ENCODE results near the gene KIF5C.

Gene KIF5C

DNA sequence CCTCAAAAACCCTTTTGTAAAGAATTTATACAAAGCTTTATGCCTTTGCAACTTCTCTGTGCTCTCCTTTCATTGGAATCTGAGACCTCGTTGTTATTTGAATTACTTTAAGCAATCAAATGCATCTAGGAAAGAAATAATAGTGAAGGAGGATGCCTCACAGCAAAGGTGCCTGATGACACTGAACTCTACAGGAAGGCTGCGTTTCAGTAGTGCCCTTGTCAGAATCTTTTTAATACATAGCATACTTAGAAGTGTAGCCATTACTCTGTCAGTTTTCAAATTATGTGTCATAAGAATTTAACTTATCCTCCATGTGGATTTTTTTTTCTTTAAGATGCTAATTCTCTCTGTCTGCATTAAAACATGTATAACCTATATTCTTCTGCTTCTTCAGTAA, 153.9 kb downstream of the KIF5C start:
- Mint-ChIP-seq H3K9me3 (ENCODE audit: low read depth) (no peaks in the 10 kb centered on the region), H3K27ac (no peak overlapping the region), H3K27me3 (peaks cover 9% of the 10 kb centered on the region), H3K4me1 (ENCODE audit: low read depth) (peaks cover 3% of the 10 kb centered on the region), H3K4me3 (no peak overlapping the region), H3K36me3 (no peaks in the 10 kb centered on the region)

DNA sequence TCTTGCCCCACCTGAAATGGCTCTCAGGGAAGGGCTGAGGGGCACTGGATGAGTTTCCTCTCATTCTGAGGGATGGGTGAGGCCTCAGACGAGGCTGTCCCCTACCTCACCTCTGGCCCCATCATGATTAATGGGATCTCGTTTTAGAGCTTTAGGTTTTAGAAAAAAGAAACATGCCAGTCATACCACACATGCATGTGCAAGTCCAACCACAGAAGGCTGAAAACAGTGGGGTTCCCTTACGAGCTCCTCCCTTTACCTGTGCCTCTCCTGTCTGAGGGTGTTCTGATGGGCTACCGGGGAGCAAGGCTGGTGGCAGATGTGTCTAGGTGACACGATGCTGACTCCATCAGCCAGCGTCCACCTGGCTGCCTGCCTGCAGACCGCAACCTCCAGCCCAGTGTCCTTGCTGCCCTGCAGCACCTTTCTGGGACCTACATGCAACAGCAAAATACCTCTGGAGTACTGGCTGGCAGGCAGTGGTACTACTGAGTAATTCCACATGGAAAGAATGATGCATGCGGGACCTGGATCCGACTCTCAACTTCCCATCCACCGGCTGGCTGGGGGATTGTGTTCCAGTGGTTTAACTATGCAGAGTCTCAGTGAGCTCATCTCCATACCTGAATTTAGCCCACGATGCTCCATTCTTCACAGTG, 154.4 kb downstream of the KIF5C start:
- no peak overlapping the region for H3K27ac Mint-ChIP-seq
- H3K4me1 Mint-ChIP-seq (ENCODE audit: low read depth) = peaks cover 3% of the 10 kb centered on the region
- no peaks in the 10 kb centered on the region for H3K9me3 Mint-ChIP-seq (ENCODE audit: low read depth)
- peaks cover 12% of the 10 kb centered on the region for H3K27me3 Mint-ChIP-seq
- no peak overlapping the region for H3K4me3 Mint-ChIP-seq
- H3K36me3 Mint-ChIP-seq = no peaks in the 10 kb centered on the region

DNA sequence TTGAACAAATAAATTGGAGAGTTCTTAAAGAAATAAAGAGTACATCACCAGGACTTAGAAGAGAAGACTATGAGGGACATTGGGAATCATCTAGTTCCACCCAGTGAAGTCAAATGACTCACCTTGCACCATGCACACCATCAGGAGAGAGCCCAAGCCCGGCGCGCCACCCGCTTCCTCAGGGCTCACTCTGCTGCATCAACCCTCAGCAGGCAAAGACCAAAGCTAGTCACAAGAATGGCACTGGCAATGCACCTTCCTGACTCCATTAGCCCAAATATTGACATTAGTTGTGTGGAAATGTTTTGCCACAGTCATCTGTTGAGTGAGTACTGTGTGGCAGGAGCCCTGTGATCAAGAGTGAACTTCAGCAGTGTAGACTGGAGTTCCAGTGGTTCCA, 156.4 kb downstream of the KIF5C start:
- H3K9me3 Mint-ChIP-seq (ENCODE audit: low read depth) = no peaks in the 10 kb centered on the region
- peaks cover 3% of the 10 kb centered on the region for H3K4me1 Mint-ChIP-seq (ENCODE audit: low read depth)
- H3K36me3 Mint-ChIP-seq = no peaks in the 10 kb centered on the region
- H3K27ac Mint-ChIP-seq = no peak overlapping the region
- peaks cover 12% of the 10 kb centered on the region for H3K27me3 Mint-ChIP-seq
- H3K4me3 Mint-ChIP-seq = no peak overlapping the region

DNA sequence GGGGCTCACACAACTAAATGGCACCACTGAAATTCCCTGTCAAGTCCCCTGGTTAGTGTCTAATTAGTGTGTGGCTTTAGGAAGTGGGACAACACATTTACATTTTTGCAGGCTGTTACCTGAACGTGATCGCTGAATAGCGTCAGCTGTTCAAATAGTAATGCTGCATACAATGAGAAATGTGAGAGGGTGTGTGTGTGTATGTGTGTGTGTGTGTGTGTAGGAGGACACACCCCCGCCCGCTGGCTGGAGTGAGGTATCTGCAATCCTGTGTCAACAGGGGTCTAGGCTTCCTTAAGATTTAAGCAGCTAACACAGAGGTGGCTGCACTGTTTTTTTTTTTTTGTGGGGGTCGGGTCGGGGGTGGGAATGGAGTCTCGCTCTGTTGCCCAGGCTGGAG, 158.7 kb downstream of the KIF5C start:
- H3K27ac Mint-ChIP-seq = no peak overlapping the region
- H3K36me3 Mint-ChIP-seq = no peaks in the 10 kb centered on the region
- peaks cover 19% of the 10 kb centered on the region for H3K27me3 Mint-ChIP-seq
- peaks cover 4% of the 10 kb centered on the region for H3K4me1 Mint-ChIP-seq (ENCODE audit: low read depth)
- no peak overlapping the region for H3K4me3 Mint-ChIP-seq
- no peaks in the 10 kb centered on the region for H3K9me3 Mint-ChIP-seq (ENCODE audit: low read depth)

DNA sequence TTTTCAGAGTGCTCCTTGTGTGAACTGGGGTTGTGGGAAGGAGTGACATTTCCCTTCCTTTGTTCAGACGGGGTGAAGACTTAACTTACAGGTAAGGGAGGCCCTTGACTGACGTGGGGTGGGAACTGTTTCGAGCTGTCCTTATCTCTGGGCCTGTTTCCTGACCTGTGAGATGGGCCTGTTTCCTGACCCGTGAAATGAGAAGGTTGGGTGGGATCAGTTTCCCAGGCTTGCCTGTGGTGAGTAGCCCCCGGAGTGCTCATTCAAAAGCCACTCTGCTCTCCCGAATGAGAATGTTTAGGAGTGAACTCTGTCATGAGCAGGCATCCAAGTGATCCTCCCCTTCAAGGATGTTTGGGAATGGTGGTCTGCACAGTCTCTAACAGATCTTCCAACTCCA, 159.4 kb downstream of the KIF5C start:
- H3K4me1 Mint-ChIP-seq (ENCODE audit: low read depth) = peaks cover 4% of the 10 kb centered on the region
- H3K36me3 Mint-ChIP-seq = no peaks in the 10 kb centered on the region
- no peak overlapping the region for H3K27ac Mint-ChIP-seq
- no peaks in the 10 kb centered on the region for H3K9me3 Mint-ChIP-seq (ENCODE audit: low read depth)
- peaks cover 18% of the 10 kb centered on the region for H3K27me3 Mint-ChIP-seq
- H3K4me3 Mint-ChIP-seq = no peak overlapping the region

DNA sequence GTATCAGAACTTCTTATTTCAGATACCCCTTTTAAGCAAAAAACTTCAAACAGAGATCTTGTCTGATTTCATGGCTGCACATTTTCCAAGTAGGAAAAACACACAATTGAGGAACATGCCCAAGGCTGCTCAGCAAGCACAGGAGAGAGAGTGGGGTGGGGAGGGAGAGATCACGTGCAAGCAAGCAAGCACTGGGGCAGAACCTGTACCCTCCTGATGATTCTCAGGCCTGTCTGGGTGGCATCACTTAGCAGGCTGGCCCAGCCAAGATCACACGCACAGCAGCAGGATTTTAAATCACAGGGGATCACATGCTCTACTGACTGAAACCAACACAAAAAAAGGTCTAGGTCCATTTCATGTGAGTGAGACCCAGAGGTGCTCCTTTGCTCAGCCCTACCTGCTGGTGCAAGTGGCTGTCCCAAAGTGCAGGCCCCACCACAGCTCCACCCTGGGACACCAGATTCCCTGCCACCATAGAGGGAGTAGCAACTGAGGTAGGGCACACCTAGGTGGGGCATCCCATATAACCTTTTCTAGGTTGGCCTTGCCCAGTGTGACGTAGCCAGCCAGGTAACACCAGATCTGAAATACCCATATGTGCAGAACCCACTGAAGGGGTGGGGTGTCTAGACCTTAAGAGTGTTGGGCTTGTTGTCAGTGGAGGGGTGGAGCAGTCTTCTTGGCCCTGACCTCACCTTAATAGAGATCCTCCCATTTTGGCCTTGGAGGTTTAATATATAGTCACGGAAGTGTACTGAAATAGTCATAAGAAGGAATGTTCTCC, 161.7 kb downstream of the KIF5C start:
- no peaks in the 10 kb centered on the region for H3K36me3 Mint-ChIP-seq
- no peak overlapping the region for H3K27ac Mint-ChIP-seq
- no peaks in the 10 kb centered on the region for H3K9me3 Mint-ChIP-seq (ENCODE audit: low read depth)
- H3K4me3 Mint-ChIP-seq = peak overlapping the region; percentile 43
- H3K27me3 Mint-ChIP-seq = peaks cover 28% of the 10 kb centered on the region
- H3K4me1 Mint-ChIP-seq (ENCODE audit: low read depth) = peaks cover 6% of the 10 kb centered on the region

DNA sequence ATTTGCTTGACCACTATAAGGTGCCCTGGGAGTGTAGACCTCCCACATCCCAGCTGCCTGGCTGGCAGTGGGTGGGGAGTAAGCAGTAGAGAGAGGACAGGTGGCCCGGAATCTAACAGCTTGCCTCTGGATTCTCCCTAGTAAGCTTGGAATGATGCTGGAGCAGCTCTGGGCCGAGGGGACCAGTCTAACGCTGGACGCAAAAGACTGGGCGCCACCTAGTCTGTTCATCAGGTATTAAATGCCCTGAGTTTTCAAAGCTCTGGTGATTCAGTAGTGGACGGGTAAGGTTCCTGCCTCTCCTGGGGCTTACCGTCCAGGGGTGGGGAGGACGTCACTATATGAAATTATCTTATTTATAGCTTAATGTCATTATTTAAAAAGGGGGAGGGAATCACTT, 162.8 kb downstream of the KIF5C start:
- peak overlapping the region; percentile 63 for H3K4me3 Mint-ChIP-seq
- no peak overlapping the region for H3K27ac Mint-ChIP-seq
- H3K9me3 Mint-ChIP-seq (ENCODE audit: low read depth) = no peaks in the 10 kb centered on the region
- H3K27me3 Mint-ChIP-seq = peaks cover 29% of the 10 kb centered on the region
- H3K4me1 Mint-ChIP-seq (ENCODE audit: low read depth) = peaks cover 3% of the 10 kb centered on the region
- H3K36me3 Mint-ChIP-seq = no peaks in the 10 kb centered on the region

DNA sequence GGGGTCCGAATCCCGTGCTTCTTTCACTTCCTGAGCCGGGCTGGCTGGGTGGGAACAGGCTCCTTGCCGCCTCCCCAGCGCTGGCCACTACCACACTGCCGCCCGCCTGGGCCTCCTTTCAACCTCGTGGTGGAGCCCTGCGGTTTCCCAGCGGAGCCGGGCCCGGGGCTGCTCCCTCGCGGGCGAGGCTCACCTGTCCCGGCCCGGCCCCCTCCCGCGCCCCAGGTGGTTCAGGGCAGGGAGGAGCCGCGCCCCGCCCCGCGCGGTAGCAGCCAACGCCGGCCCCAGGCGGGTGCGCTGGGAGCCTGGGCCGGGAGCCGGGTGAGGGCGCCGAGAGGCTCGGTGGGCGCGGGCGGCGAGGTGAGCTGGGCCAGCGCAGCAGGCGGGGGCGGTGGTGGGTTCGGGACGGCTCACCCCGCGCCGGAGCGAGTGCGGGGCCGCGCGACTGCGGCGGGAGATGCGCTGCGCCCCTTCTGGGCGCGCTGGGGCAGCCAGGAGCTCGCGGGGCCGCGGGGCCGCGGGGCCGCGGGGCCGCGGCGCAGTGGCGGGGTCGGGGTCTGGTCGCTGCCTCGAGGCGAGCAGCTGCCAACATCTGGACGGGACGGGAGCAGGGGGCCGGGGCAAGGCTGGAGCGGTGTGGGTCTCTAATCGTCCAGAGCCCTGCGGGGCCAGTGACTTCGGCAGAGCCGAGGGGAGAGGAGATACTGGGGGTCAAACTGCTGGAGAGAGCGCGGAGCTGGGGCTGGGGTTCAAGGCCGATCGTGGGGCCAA, 163.6 kb downstream of the KIF5C start, which contains the start of gene LYPD6B:
Gene LYPD6B (plus strand): TSS at position 258 of the 771 bp plus-strand sequence. CDS start 92,250 bp downstream, outside the sequence.
- Mint-ChIP-seq H3K27me3 (peaks cover 26% of the 10 kb centered on the region), H3K4me3 (peak within 1 kb of the TSS; percentile 63), H3K4me1 (ENCODE audit: low read depth) (peaks cover 3% of the 10 kb centered on the region), H3K27ac (no peak within 1 kb of the TSS), H3K9me3 (ENCODE audit: low read depth) (no peaks in the 10 kb centered on the region), H3K36me3 (no peaks in the 10 kb centered on the region)

DNA sequence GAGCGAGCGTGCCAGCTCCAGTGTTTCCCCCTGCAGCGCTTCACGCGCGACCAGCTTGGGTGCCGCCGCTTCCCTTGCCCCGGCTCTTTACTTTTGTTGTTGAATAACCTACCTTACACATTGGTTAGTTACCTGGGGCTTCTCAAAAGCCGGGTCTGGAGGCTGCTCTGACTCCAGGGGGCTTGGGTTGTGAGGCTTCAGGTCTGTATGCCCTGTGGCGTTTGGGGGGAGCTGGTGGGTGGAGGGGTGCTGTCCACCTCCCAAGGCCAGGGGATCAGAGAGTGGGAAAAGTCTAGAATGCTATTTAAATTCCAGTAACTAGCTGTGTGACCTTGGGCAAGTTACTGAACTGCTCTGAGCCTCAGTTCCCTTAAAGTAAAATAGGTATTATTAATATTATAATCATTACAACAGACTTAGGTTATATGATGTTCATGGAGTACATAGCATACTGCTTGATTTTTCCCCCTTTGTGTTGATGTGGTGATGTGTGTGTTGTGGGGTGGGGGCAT, 164.2 kb downstream of the KIF5C start:
- Mint-ChIP-seq H3K4me1 (ENCODE audit: low read depth) (peaks cover 3% of the 10 kb centered on the region), H3K27me3 (peaks cover 24% of the 10 kb centered on the region), H3K36me3 (no peaks in the 10 kb centered on the region), H3K4me3 (no peak overlapping the region), H3K9me3 (ENCODE audit: low read depth) (peaks cover under 1% of the 10 kb centered on the region), H3K27ac (no peak overlapping the region)

DNA sequence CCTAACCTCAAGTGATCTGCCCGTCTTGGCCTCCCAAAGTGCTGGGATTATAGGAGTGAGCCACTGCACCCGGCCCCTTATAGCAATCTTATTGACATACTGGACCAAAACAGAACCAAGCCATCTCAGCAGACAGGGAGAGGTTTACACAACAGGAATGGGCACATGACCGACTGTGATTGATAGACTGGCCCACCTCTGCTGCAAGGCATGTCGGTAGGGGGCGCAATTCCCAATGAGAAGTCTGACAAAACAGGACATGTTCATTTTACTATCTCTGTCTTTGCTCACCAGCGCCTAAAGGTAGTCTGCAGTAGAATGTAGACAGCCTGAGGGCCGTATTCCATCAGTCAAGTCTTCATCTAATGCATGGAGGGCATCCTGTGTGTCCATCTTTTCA, 165.4 kb downstream of the KIF5C start:
- Mint-ChIP-seq H3K9me3 (ENCODE audit: low read depth) (peaks cover 6% of the 10 kb centered on the region), H3K4me1 (ENCODE audit: low read depth) (peaks cover 3% of the 10 kb centered on the region), H3K27me3 (peaks cover 27% of the 10 kb centered on the region), H3K4me3 (no peak overlapping the region), H3K27ac (no peak overlapping the region), H3K36me3 (no peaks in the 10 kb centered on the region)

DNA sequence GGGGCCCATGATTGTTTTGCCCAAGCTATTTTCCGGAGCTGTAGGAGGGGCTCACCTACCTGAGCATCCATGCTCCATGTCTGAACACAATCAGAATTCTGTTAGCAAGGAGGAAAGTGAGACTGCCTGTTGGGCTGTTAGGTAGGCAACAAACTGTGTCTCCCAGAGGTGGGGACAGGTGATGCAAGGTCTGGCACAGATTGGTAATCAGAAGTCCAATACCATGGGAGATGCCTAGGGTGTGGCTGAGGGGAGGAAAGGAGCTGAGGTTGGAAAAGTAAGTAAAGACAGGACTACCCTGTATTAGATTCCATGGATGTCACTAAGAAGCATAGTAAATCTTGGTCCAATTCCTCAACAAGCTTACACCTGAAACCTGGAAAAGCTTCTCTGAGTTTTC, 166.5 kb downstream of the KIF5C start:
- Mint-ChIP-seq H3K36me3 (no peaks in the 10 kb centered on the region), H3K27ac (no peak overlapping the region), H3K4me1 (ENCODE audit: low read depth) (peaks cover 3% of the 10 kb centered on the region), H3K9me3 (ENCODE audit: low read depth) (peaks cover 6% of the 10 kb centered on the region), H3K27me3 (peaks cover 24% of the 10 kb centered on the region), H3K4me3 (no peak overlapping the region)

DNA sequence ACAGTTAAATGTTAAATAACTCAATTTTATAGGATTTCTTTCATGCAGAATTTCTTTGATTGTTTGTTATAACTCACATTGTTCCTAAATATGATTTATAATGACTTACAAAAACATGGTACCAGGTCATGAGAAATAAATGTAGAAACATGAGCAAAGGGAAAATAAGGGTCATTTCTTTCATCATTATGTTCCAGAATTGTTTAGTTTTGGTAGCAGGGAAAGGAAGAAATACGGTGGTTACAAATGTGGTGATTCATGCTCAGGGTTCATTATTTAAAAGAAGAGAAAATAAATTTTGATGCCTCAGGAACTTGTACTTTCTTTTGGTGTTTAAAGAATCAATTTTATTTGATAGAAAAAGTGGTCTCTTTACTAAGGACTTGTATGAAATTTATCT, 167.9 kb downstream of the KIF5C start:
- Mint-ChIP-seq H3K4me1 (ENCODE audit: low read depth) (peaks cover 3% of the 10 kb centered on the region), H3K27me3 (peaks cover 18% of the 10 kb centered on the region)

DNA sequence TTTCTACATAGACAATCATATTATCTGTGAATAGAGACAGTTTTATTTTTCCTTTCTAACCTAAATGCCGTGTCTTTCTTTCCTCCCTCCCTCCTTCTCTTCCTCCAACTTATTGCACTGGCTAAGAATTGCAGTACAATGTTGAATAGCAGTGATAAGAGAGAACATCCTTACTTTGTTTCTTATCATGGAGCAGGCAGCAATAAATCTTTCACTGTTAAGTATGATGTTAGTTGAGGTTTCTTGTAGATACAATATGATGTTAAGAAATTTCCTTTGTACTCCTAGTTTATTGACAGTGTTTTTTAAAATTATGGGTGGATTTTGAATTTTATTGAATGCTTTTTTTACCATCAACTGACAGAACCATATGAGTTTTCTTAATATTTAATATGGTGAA, 169.5 kb downstream of the KIF5C start:
- no peak overlapping the region for H3K4me3 Mint-ChIP-seq
- H3K4me1 Mint-ChIP-seq (ENCODE audit: low read depth) = peaks cover 1% of the 10 kb centered on the region
- peaks cover 17% of the 10 kb centered on the region for H3K9me3 Mint-ChIP-seq (ENCODE audit: low read depth)
- H3K27me3 Mint-ChIP-seq = peaks cover 17% of the 10 kb centered on the region
- no peak overlapping the region for H3K27ac Mint-ChIP-seq
- peaks cover 3% of the 10 kb centered on the region for H3K36me3 Mint-ChIP-seq

More for the DNA sequence above, 167.9 kb downstream of the KIF5C start:
- peaks cover 3% of the 10 kb centered on the region for H3K36me3 Mint-ChIP-seq
- no peak overlapping the region for H3K4me3 Mint-ChIP-seq
- no peak overlapping the region for H3K27ac Mint-ChIP-seq
- H3K9me3 Mint-ChIP-seq (ENCODE audit: low read depth) = peaks cover 14% of the 10 kb centered on the region

DNA sequence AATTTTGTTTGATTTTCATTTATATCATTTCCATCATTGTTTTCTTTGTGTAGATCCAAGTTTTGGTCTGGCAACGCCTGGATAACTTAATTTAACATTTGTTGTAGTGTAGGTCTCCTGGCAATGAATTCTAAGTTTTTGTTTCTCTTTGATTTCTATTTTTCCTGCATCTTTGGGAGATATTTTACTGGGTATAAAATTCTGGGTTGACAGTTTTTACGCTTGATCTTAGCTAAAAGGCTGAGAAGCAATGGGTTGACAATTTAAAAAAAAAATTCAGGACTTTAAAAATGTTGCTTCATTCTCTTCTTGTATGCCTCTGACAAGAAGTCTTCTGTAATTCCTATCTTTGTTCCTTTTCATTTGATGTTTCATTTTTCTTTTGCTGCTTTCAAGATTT, 172.1 kb downstream of the KIF5C start:
- Mint-ChIP-seq H3K36me3 (peaks cover 3% of the 10 kb centered on the region), H3K4me3 (no peak overlapping the region), H3K27me3 (peaks cover 11% of the 10 kb centered on the region), H3K27ac (no peak overlapping the region), H3K4me1 (ENCODE audit: low read depth) (no peaks in the 10 kb centered on the region), H3K9me3 (ENCODE audit: low read depth) (peaks cover 17% of the 10 kb centered on the region)

DNA sequence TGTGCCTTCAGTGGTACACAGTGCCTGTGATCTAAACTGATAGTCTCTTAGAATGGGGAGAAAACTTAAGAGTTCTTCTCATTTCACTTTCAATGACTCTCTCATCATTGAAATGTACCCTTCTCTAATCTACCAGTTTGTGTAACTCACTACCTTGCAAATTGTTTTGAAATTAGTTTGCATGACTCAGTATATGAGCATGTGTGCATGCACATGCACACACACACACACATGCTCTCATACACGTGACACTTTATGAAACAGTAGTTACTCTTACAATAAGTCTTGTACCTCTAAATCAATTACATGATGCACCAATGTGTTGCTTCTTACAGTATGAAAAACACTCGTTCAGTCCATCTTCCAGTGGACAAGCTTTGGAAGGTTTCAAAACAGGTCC, 174.1 kb downstream of the KIF5C start:
- Mint-ChIP-seq H3K27ac (no peak overlapping the region), H3K9me3 (ENCODE audit: low read depth) (peaks cover 17% of the 10 kb centered on the region), H3K4me1 (ENCODE audit: low read depth) (no peaks in the 10 kb centered on the region), H3K36me3 (peaks cover 3% of the 10 kb centered on the region), H3K27me3 (peaks cover 16% of the 10 kb centered on the region), H3K4me3 (no peak overlapping the region)

Measured in activated naive CD8-positive, alpha-beta T cell (primary cell).